ENCODE results near the gene TOPBP1.

DNA sequence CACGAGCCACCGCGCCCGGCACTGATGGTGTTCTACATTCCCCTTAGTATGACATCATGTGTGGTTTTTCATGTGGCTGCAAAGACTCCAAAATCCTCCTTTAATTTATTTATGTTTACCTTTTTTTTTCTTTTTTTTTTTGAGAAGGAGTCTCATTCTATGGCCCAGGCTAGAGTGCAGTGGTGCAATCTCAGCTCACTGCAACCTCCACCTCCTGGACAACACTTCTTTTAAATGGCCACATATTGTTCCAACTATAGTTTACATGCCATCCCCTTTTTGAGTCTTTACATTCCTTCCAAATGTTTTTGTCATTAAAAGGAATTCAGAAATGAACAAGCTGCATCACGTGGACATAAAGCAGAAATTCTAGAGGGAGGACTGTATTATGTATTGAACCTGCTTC lies 98.6 kb downstream of the TOPBP1 start:
- TF ChIP-seq, protein P1, sequence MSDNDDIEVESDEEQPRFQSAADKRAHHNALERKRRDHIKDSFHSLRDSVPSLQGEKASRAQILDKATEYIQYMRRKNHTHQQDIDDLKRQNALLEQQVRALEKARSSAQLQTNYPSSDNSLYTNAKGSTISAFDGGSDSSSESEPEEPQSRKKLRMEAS (IDR thresholded peaks at IDR 0.05; ENCODE audit: insufficient read depth, insufficient read length), result no peak
- TF ChIP-seq, protein P2, sequence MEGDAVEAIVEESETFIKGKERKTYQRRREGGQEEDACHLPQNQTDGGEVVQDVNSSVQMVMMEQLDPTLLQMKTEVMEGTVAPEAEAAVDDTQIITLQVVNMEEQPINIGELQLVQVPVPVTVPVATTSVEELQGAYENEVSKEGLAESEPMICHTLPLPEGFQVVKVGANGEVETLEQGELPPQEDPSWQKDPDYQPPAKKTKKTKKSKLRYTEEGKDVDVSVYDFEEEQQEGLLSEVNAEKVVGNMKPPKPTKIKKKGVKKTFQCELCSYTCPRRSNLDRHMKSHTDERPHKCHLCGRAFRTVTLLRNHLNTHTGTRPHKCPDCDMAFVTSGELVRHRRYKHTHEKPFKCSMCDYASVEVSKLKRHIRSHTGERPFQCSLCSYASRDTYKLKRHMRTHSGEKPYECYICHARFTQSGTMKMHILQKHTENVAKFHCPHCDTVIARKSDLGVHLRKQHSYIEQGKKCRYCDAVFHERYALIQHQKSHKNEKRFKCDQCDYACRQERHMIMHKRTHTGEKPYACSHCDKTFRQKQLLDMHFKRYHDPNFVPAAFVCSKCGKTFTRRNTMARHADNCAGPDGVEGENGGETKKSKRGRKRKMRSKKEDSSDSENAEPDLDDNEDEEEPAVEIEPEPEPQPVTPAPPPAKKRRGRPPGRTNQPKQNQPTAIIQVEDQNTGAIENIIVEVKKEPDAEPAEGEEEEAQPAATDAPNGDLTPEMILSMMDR (IDR thresholded peaks at IDR 0.05; ENCODE audit: extremely low read depth in 1 of 2, insufficient read depth in 1 of 2, low read depth in 1 of 2, low read length in 2 of 2), result no peak
- TF ChIP-seq MYC (IDR thresholded peaks at IDR 0.05; ENCODE audit: low read depth, low read length) (no peak), POLR2AphosphoS5 (IDR thresholded peaks at IDR 0.05; ENCODE audit: insufficient read depth, low read depth, low read length) (no peak), JUN (IDR thresholded peaks at IDR 0.05; ENCODE audit: borderline replicate concordance, insufficient read depth, insufficient read length, low read depth) (no peak), POLR2A (IDR thresholded peaks at IDR 0.05; ENCODE audit: low read depth, low read length) (no peak), EZH2 (IDR thresholded peaks at IDR 0.05; ENCODE audit: borderline replicate concordance, low read depth, low read length, severe bottlenecking) (no peak), GATA2 (IDR thresholded peaks at IDR 0.05; ENCODE audit: insufficient read depth, insufficient read length, low read depth, low read length) (no peak)
